GM21619 (cell line): ENCODE results near the gene MGME1.
A peak's percentile ranks its signal among the peaks of the same experiment; 100 is the strongest.
"Not testable (repeated sequence)": the region's sequence is repeated elsewhere in the genome, so short reads cannot be mapped to it uniquely, and the experiment has no call there.

ENCODE experiments used
- ATAC-seq: cut with Tn5 transposase; IDR thresholded peaks from one replicate; pipeline ENCODE4 v1.9.1; 2021; ENCODE audit not compliant: unreplicated experiment

The MGME1 gene

GRCh38 chr20:17959257-17959627 lies 9.6 kb upstream of the MGME1 start:
- no peak for ATAC-seq

- ATAC-seq = not testable (repeated sequence)
Measured at GRCh38 chr20:17960400-17960885, 8.4 kb upstream of the MGME1 start.

GRCh38 chr20:17960927-17961586 lies 7.8 kb upstream of the MGME1 start:
- no peak for ATAC-seq

GRCh38 chr20:17961587-17961940 lies 7.3 kb upstream of the MGME1 start:
- ATAC-seq = no peak

- ATAC-seq = no peak
Measured at GRCh38 chr20:17963114-17963897, 5.5 kb upstream of the MGME1 start.

GRCh38 chr20:17964073-17964472 lies 4.7 kb upstream of the MGME1 start:
- no peak for ATAC-seq

GRCh38 chr20:17964632-17965031 lies 4.2 kb upstream of the MGME1 start:
- no peak for ATAC-seq

- ATAC-seq = no peak
Measured at GRCh38 chr20:17965042-17965697, 3.6 kb upstream of the MGME1 start.

- ATAC-seq = no peak
Measured at GRCh38 chr20:17966432-17967310, 2.1 kb upstream of the MGME1 start.

GRCh38 chr20:17967521-17968365 lies 1.1 kb upstream of the MGME1 start:
- ATAC-seq = peak; percentile 2

- ATAC-seq = peak; percentile 5
Measured at GRCh38 chr20:17969278-17969883, 563 bp downstream of the MGME1 start.

GRCh38 chr20:17969884-17970409 lies 1.1 kb downstream of the MGME1 start:
- no peak for ATAC-seq

- no peak for ATAC-seq
Measured at GRCh38 chr20:17971300-17972013, 2.6 kb downstream of the MGME1 start.

- ATAC-seq = no peak
Measured at GRCh38 chr20:17972121-17972520, 3.3 kb downstream of the MGME1 start.

GRCh38 chr20:17976305-17976704 lies 7.5 kb downstream of the MGME1 start:
- no peak for ATAC-seq

- ATAC-seq = no peak
Measured at GRCh38 chr20:17985388-17986018, 16.7 kb downstream of the MGME1 start.

GRCh38 chr20:17987988-17988387 lies 19.2 kb downstream of the MGME1 start:
- no peak for ATAC-seq

- ATAC-seq = no peak
Measured at GRCh38 chr20:17990278-17990972, 21.6 kb downstream of the MGME1 start.
